ENCODE measurements around the gene REXO5.

Gene REXO5

DNA sequence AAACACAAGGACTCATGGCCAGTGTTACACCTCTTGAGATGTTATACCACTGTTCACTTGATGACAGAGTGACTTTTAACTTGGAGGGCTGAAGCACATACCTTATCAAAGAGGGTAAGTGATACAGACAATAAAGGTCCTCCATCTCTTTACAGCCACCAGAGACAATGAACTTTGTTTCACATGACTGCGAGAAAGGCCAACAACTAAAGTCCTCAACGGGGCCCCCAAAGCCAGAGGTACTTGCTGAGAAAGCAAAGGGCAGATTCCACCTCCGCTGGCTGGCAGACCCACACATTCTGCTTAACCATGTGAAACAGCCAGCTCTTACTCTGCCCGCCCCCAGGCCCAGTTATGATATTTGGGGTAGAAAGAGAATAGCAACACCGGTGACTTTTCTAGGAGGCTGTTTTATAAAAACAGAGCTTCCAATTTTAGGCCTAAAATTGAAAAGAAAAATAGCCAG lies 72.4 kb downstream of the REXO5 start:
- peaks cover 12% of the 10 kb centered on the region for H3K4me1 ChIP-seq
- H3K36me3 ChIP-seq (replicated peaks): no peaks in the 10 kb centered on the region
- no peak overlapping the region for H3K4me3 ChIP-seq
- H3K9me3 ChIP-seq: no peaks in the 10 kb centered on the region
- in situ Hi-C loops (cut with MboI; ENCODE audit: low sequenced_read_pairs): no loop called here
- H3K27me3 ChIP-seq (ENCODE audit: low read depth): no peaks in the 10 kb centered on the region
- DNase-seq (ENCODE audit: low spot score in 2 of 2): no peak

- H3K27me3 ChIP-seq (ENCODE audit: low read depth): no peaks in the 10 kb centered on the region
- peak in 1 of 2 experiments; percentile 6 for DNase-seq (ENCODE audit: low spot score in 2 of 2)
- peaks cover 17% of the 10 kb centered on the region for H3K4me1 ChIP-seq
- H3K36me3 ChIP-seq (replicated peaks): no peaks in the 10 kb centered on the region
- H3K9me3 ChIP-seq: no peaks in the 10 kb centered on the region
- H3K4me3 ChIP-seq: no peak overlapping the region
- in situ Hi-C loops (cut with MboI; ENCODE audit: low sequenced_read_pairs): no loop called here
These were observed 73.1 kb downstream of the REXO5 start for GRCh38 chr16:20879175-20880040.

- H3K4me3 ChIP-seq: no peak overlapping the region
- H3K4me1 ChIP-seq: peaks cover 17% of the 10 kb centered on the region
- no peaks in the 10 kb centered on the region for H3K9me3 ChIP-seq
- H3K36me3 ChIP-seq (replicated peaks): no peaks in the 10 kb centered on the region
- no peaks in the 10 kb centered on the region for H3K27me3 ChIP-seq (ENCODE audit: low read depth)
- no peak for DNase-seq (ENCODE audit: low spot score in 2 of 2)
- in situ Hi-C loops (cut with MboI; ENCODE audit: low sequenced_read_pairs): no loop called here
These were observed 74.7 kb downstream of the REXO5 start for GRCh38 chr16:20880867-20881502.

- Histone ChIP-seq H3K27me3 (ENCODE audit: low read depth) (no peaks in the 10 kb centered on the region), H3K4me3 (no peak overlapping the region)
These were observed 75.2 kb downstream of the REXO5 start for GRCh38 chr16:20881503-20881878.

GRCh38 chr16:20883554-20884239 lies 77.4 kb downstream of the REXO5 start:
- Histone ChIP-seq H3K4me3 (no peak overlapping the region), H3K9me3 (no peaks in the 10 kb centered on the region), H3K27me3 (ENCODE audit: low read depth) (no peaks in the 10 kb centered on the region), H3K36me3 (replicated peaks) (no peaks in the 10 kb centered on the region), H3K4me1 (peaks cover 17% of the 10 kb centered on the region)
- in situ Hi-C loops (cut with MboI; ENCODE audit: low sequenced_read_pairs): no loop called here
- no peak for DNase-seq (ENCODE audit: low spot score in 2 of 2)

More at GRCh38 chr16:20881503-20881878, 75.2 kb downstream of the REXO5 start:
- peaks cover 17% of the 10 kb centered on the region for H3K4me1 ChIP-seq
- no peaks in the 10 kb centered on the region for H3K36me3 ChIP-seq (replicated peaks)
- DNase-seq (ENCODE audit: low spot score in 2 of 2): no peak
- H3K9me3 ChIP-seq: no peaks in the 10 kb centered on the region
- in situ Hi-C loops (cut with MboI; ENCODE audit: low sequenced_read_pairs): no loop called here

GRCh38 chr16:20884240-20884556 lies 77.9 kb downstream of the REXO5 start:
- in situ Hi-C loops (cut with MboI; ENCODE audit: low sequenced_read_pairs): no loop called here
- H3K36me3 ChIP-seq (replicated peaks): no peaks in the 10 kb centered on the region
- DNase-seq (ENCODE audit: low spot score in 2 of 2): no peak
- H3K4me1 ChIP-seq: peaks cover 16% of the 10 kb centered on the region
- no peaks in the 10 kb centered on the region for H3K27me3 ChIP-seq (ENCODE audit: low read depth)
- no peaks in the 10 kb centered on the region for H3K9me3 ChIP-seq
- no peak overlapping the region for H3K4me3 ChIP-seq

DNA sequence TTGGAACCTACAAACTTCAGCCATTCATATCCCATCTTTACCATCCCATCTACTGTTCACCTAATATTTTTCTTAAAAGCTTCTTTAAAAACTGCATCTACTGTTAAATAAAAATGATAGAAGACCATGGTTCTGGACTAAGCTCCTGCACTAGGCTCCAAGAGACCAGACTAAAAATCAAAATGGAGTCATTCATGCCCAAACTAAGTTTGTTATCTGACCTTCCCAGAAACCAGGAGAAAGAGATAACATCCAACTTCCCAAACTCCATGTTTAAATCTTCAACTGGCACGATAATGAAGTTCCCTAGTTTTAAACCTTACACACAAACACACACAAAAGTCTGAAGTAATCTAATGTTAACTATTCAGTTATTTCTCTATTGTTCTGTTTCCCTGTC lies 80.0 kb downstream of the REXO5 start:
- peaks cover 18% of the 10 kb centered on the region for H3K4me1 ChIP-seq
- no peaks in the 10 kb centered on the region for H3K36me3 ChIP-seq (replicated peaks)
- no peaks in the 10 kb centered on the region for H3K27me3 ChIP-seq (ENCODE audit: low read depth)
- in situ Hi-C loops (cut with MboI; ENCODE audit: low sequenced_read_pairs): no loop called here
- peak in 1 of 2 experiments; percentile 38 for DNase-seq (ENCODE audit: low spot score in 2 of 2)
- H3K9me3 ChIP-seq: no peaks in the 10 kb centered on the region
- H3K4me3 ChIP-seq: no peak overlapping the region

DNA sequence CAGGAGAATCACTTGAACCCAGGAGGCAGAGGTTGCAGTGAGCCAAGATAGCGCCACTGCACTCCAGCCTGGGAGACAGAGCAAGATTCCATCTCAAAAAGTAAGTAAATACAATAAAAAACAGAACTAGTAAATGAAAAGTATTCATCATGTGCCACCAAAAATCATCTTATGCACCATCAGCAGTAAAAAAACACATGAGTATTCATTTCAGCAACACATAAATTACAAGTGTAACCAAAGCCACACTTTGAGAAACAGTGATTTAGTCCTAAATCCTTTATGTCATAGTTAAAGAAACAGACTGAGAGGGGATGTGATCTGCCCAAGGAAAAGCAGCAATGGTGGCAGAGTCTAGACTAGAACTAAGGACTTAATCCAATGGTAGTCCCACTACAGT lies 80.9 kb downstream of the REXO5 start:
- no peak overlapping the region for H3K4me3 ChIP-seq
- no peaks in the 10 kb centered on the region for H3K27me3 ChIP-seq (ENCODE audit: low read depth)
- in situ Hi-C loops (cut with MboI; ENCODE audit: low sequenced_read_pairs): no loop called here
- no peak for DNase-seq (ENCODE audit: low spot score in 2 of 2)
- no peaks in the 10 kb centered on the region for H3K36me3 ChIP-seq (replicated peaks)
- peaks cover 18% of the 10 kb centered on the region for H3K4me1 ChIP-seq
- no peaks in the 10 kb centered on the region for H3K9me3 ChIP-seq

GRCh38 chr16:20889625-20890275 lies 83.4 kb downstream of the REXO5 start:
- no peak overlapping the region for H3K4me3 ChIP-seq
- no peaks in the 10 kb centered on the region for H3K9me3 ChIP-seq
- in situ Hi-C loops (cut with MboI; ENCODE audit: low sequenced_read_pairs): no loop called here
- H3K36me3 ChIP-seq (replicated peaks): no peaks in the 10 kb centered on the region
- peak; percentile 47 to 72 for DNase-seq (ENCODE audit: low spot score in 2 of 2)
- no peaks in the 10 kb centered on the region for H3K27me3 ChIP-seq (ENCODE audit: low read depth)
- H3K4me1 ChIP-seq: peaks cover 12% of the 10 kb centered on the region

DNA sequence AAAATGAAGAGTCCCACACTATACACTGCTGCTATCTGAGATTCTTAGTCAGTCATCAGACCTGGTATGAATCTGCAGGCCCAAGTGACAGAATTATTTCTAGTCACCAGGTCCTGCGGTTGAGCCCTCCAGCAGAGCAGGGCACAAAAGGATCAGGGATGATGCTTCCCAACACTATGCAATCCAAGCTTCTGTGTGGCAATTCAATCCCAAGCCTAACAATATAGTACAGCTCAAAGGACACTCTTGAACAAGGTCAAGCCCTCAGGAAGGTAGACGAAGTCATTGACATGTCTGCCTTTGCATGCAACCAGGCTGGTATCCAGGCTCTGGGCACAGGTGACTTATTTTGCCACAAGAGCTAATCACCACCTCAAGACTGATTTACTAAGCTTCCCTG lies 88.1 kb downstream of the REXO5 start:
- H3K36me3 ChIP-seq (replicated peaks): peaks cover 8% of the 10 kb centered on the region
- peaks cover 16% of the 10 kb centered on the region for H3K4me1 ChIP-seq
- in situ Hi-C loops (cut with MboI; ENCODE audit: low sequenced_read_pairs): no loop called here
- H3K27me3 ChIP-seq (ENCODE audit: low read depth): no peaks in the 10 kb centered on the region
- no peak for DNase-seq (ENCODE audit: low spot score in 2 of 2)
- H3K9me3 ChIP-seq: no peaks in the 10 kb centered on the region
- no peak overlapping the region for H3K4me3 ChIP-seq

- peaks cover 17% of the 10 kb centered on the region for H3K4me1 ChIP-seq
- DNase-seq (ENCODE audit: low spot score in 2 of 2): no peak
- in situ Hi-C loops (cut with MboI; ENCODE audit: low sequenced_read_pairs): no loop called here
These were observed 91.0 kb downstream of the REXO5 start for GRCh38 chr16:20897253-20897897.

DNA sequence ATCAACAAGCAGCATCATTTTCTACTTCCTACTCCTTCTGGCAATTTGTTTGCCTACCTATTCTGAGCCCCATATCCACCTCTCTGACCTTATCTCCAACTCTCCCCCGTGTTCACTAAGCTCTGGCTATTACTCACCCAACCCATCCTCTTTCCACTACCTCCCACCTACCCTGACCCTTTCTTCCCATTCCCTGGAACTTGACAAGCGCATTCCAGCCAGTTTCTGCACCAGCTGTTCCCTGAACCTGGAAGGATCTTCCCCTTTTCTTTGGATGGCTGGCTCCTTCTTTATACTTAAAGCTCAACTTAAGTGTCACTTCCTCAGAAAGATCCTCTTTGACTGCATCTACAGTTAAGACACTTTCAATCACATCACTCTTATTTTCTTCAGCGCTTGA lies 91.6 kb downstream of the REXO5 start:
- Histone ChIP-seq H3K9me3 (no peaks in the 10 kb centered on the region), H3K4me3 (no peak overlapping the region), H3K4me1 (peaks cover 18% of the 10 kb centered on the region), H3K27me3 (ENCODE audit: low read depth) (no peaks in the 10 kb centered on the region), H3K36me3 (replicated peaks) (peaks cover 8% of the 10 kb centered on the region)
- DNase-seq (ENCODE audit: low spot score in 2 of 2): no peak
- in situ Hi-C loops (cut with MboI; ENCODE audit: low sequenced_read_pairs): no loop called here

More at GRCh38 chr16:20897253-20897897, 91.0 kb downstream of the REXO5 start:
- Histone ChIP-seq H3K9me3 (no peaks in the 10 kb centered on the region), H3K36me3 (replicated peaks) (peaks cover 8% of the 10 kb centered on the region), H3K27me3 (ENCODE audit: low read depth) (no peaks in the 10 kb centered on the region), H3K4me3 (no peak overlapping the region)

- Histone ChIP-seq H3K4me3 (peak overlapping the region; percentile 71), H3K27me3 (ENCODE audit: low read depth) (no peaks in the 10 kb centered on the region), H3K9me3 (no peaks in the 10 kb centered on the region), H3K36me3 (replicated peaks) (peaks cover 8% of the 10 kb centered on the region), H3K4me1 (peaks cover 25% of the 10 kb centered on the region)
- in situ Hi-C loops (cut with MboI; ENCODE audit: low sequenced_read_pairs): no loop called here
- DNase-seq (ENCODE audit: low spot score in 2 of 2): no peak
These were observed 92.7 kb downstream of the REXO5 start for GRCh38 chr16:20899071-20899470.
